ENCODE results near the gene OTOF. TPM values are rescaled to one million over a fixed set of nuclear protein-coding genes. Genes with fewer than 3 reads are reported as not detected.

OTOF gene
- total RNA-seq, 1 donor from 2014 or later = not detected

- peak; percentile 60 for TF ChIP-seq CTCF (conservative IDR thresholded peaks at IDR 0.05; ENCODE audit: low read depth, low read length)
- no peak overlapping the region for H3K4me3 ChIP-seq (ENCODE audit: low read depth, low read length)
- no peak for DNase-seq (ENCODE audit: low read depth)
Measured at GRCh38 chr2:26521054-26521912, 43.4 kb upstream of the OTOF start.

GRCh38 chr2:26520148-26520449 lies 42.2 kb upstream of the OTOF start:
- H3K4me3 ChIP-seq (ENCODE audit: low read depth, low read length) = no peak overlapping the region
- TF ChIP-seq CTCF (conservative IDR thresholded peaks at IDR 0.05; ENCODE audit: low read depth, low read length) = no peak
- no peak for DNase-seq (ENCODE audit: low read depth)

- no peak for DNase-seq (ENCODE audit: low read depth)
Measured at GRCh38 chr2:26519396-26520147, 41.6 kb upstream of the OTOF start.

GRCh38 chr2:26516781-26517180 lies 38.9 kb upstream of the OTOF start:
- no peak for TF ChIP-seq CTCF (conservative IDR thresholded peaks at IDR 0.05; ENCODE audit: low read depth, low read length)
- no peak overlapping the region for H3K4me3 ChIP-seq (ENCODE audit: low read depth, low read length)

More at GRCh38 chr2:26519396-26520147, 41.6 kb upstream of the OTOF start:
- no peak for TF ChIP-seq CTCF (conservative IDR thresholded peaks at IDR 0.05; ENCODE audit: low read depth, low read length)
- H3K4me3 ChIP-seq (ENCODE audit: low read depth, low read length) = no peak overlapping the region

GRCh38 chr2:26516246-26516645 lies 38.3 kb upstream of the OTOF start:
- H3K4me3 ChIP-seq (ENCODE audit: low read depth, low read length) = no peak overlapping the region
- no peak for TF ChIP-seq CTCF (conservative IDR thresholded peaks at IDR 0.05; ENCODE audit: low read depth, low read length)
- no peak for DNase-seq (ENCODE audit: low read depth)

More at GRCh38 chr2:26516781-26517180, 38.9 kb upstream of the OTOF start:
- no peak for DNase-seq (ENCODE audit: low read depth)

GRCh38 chr2:26515771-26516170 lies 37.8 kb upstream of the OTOF start:
- DNase-seq (ENCODE audit: low read depth) = no peak
- no peak for TF ChIP-seq CTCF (conservative IDR thresholded peaks at IDR 0.05; ENCODE audit: low read depth, low read length)
- H3K4me3 ChIP-seq (ENCODE audit: low read depth, low read length) = no peak overlapping the region

All from epithelial cell of proximal tubule (primary cell).